Kidney (tissue), 14 donors: ENCODE results near the gene FBXO36. TPM values are rescaled to one million over a fixed set of nuclear protein-coding genes. Genes with fewer than 3 reads are reported as not detected.

Source experiments
- DNase-seq, 5 donors: peaks; one replicate each; pipeline ENCODE4 v3.0.0-alpha.2; 2013 to 2020
- FAIRE-seq: peaks from 2 replicates; lab custom pipeline; 2012; peaks lifted over from hg19 to GRCh38; lab: Jason Lieb, UNC
- H3K27ac ChIP-seq, 2 donors: one replicate each; pipeline ENCODE4 v1.7.0; 2013; ENCODE audit warnings: low read depth in 2 of 2, low read length in 2 of 2, inconsistent platforms in 1 of 2
- H3K27me3 ChIP-seq: one replicate; pipeline ENCODE4 v1.7.1; 2013; ENCODE audit warnings: low read length, inconsistent platforms; ENCODE audit not compliant: control insufficient read depth, insufficient read depth
- H3K36me3 ChIP-seq, 3 donors: one replicate each; pipeline versions ENCODE4 v1.7.0 to v1.7.1; 2013; ENCODE audit warnings: low read length in 3 of 3, control low read depth in 1 of 3, inconsistent platforms in 1 of 3; ENCODE audit not compliant: insufficient read depth in 3 of 3, control insufficient read depth in 2 of 3
- H3K4me1 ChIP-seq, 3 donors: one replicate each; pipeline versions ENCODE4 v1.7.0 to v1.7.1; 2013; ENCODE audit warnings: low read length in 3 of 3, inconsistent platforms in 1 of 3, low read depth in 1 of 3; ENCODE audit not compliant: control insufficient read depth in 2 of 3, insufficient read depth in 2 of 3
- H3K4me3 ChIP-seq, 3 donors: one replicate each; pipeline versions ENCODE4 v1.7.0 to v1.8.1; 2013; ENCODE audit warnings: low read length in 3 of 3, control low read depth in 1 of 3, inconsistent platforms in 1 of 3
- H3K9ac ChIP-seq, 3 donors: one replicate each; pipeline versions ENCODE4 v1.7.0 to v1.7.1; 2013; ENCODE audit warnings: low read length in 3 of 3, control low read depth in 1 of 3, inconsistent platforms in 1 of 3
- H3K9me3 ChIP-seq, 3 donors: one replicate each; pipeline versions ENCODE4 v1.7.0 to v1.7.1; 2013; ENCODE audit warnings: low read length in 3 of 3, control low read depth in 1 of 3, inconsistent platforms in 1 of 3; ENCODE audit not compliant: control insufficient read depth in 2 of 3, insufficient read depth in 1 of 3
- CTCF ChIP-seq: IDR thresholded peaks from 3 replicates; pipeline ENCODE4 v1.5.1; 2012; ENCODE audit warnings: mild to moderate bottlenecking, moderate library complexity, borderline replicate concordance; ENCODE audit not compliant: insufficient read depth; ENCODE audit errors: extremely low read depth
- intact Hi-C: fragments of 100-400 bp; cut with DNase I; formaldehyde crosslinking; loops from one replicate; pipeline ENCODE4 v1.11.1; 2022
- polyA plus RNA-seq: library from polyadenylated mRNA; stranded (reverse); fragments of 350-450 nt; fragmentation: Illumina TruSeq; extraction: RNeasy Lipid Tissue Mini Kit (QIAGEN cat#74804); gene quantifications from one replicate; pipeline ENCODE4 v1.2.3, GENCODE V29; 2014; ENCODE audit warnings: low read depth, low replicate concordance; ENCODE audit not compliant: insufficient read depth
- total RNA-seq: library from RNA; stranded (reverse); fragmentation: NEBNext Ultra II Directional; extraction: Animal tissue kit (Norgen Biotek cat#: 25700); gene quantifications from one replicate; pipeline ENCODE4 v1.2.1, GENCODE V29; 2021
- donor health status: control.
- donor health status: control.
- donor health status: control.
- donor health status: control.
- donor health status: control.
- donor health status: DM: yes; HTN: yes; CAD: no.
- donor health status: Normal renal cell carcinoma (clear cell type).

FBXO36 gene
- total and polyA plus RNA-seq, 2 donors from 2014 or later: 3.8 to 5.4 TPM

- H3K27ac ChIP-seq: no peak overlapping the region
- TF ChIP-seq CTCF: no peak
- H3K4me1 ChIP-seq: no peaks in the 10 kb centered on the region
- no peak for DNase-seq
- H3K4me3 ChIP-seq: no peak overlapping the region
- no peak overlapping the region for H3K9ac ChIP-seq
- no peak for FAIRE-seq
- H3K9me3 ChIP-seq: no peaks in the 10 kb centered on the region
- intact Hi-C loops: loop anchor here (10.0 kb wide), 1 partner anchor 135 kb away; no protein-coding TSS in a partner anchor
- H3K36me3 ChIP-seq: no peaks in the 10 kb centered on the region
- H3K27me3 ChIP-seq: no peaks in the 10 kb centered on the region
Measured at GRCh38 chr2:230019742-230020141, 97.4 kb downstream of the FBXO36 start.

GRCh38 chr2:230023313-230023712, 101.0 kb downstream of the FBXO36 start:
- Histone ChIP-seq H3K4me1 (no peaks in the 10 kb centered on the region), H3K27me3 (no peaks in the 10 kb centered on the region), H3K36me3 (no peaks in the 10 kb centered on the region), H3K4me3 (no peak overlapping the region), H3K9ac (no peak overlapping the region), H3K9me3 (no peaks in the 10 kb centered on the region), H3K27ac (no peak overlapping the region)
- DNase-seq (no peak), FAIRE-seq (no peak)
- intact Hi-C loops: no loop called here
- no peak for TF ChIP-seq CTCF

- Histone ChIP-seq H3K27me3 (no peaks in the 10 kb centered on the region), H3K4me1 (no peaks in the 10 kb centered on the region), H3K36me3 (peaks cover 0 to 3% (median 0%) of the 10 kb centered on the region in 3 donors), H3K9ac (no peak overlapping the region), H3K9me3 (no peaks in the 10 kb centered on the region), H3K27ac (no peak overlapping the region), H3K4me3 (no peak overlapping the region)
- TF ChIP-seq CTCF: no peak
- no peak for DNase-seq
- intact Hi-C loops: no loop called here
- FAIRE-seq: no peak
Measured at GRCh38 chr2:230042195-230042594, 119.9 kb downstream of the FBXO36 start.

GRCh38 chr2:230043025-230043424, 120.7 kb downstream of the FBXO36 start:
- no peak overlapping the region for H3K9ac ChIP-seq
- no peaks in the 10 kb centered on the region for H3K4me1 ChIP-seq
- intact Hi-C loops: no loop called here
- TF ChIP-seq CTCF: no peak
- H3K27ac ChIP-seq: no peak overlapping the region
- H3K27me3 ChIP-seq: no peaks in the 10 kb centered on the region
- DNase-seq: no peak
- H3K4me3 ChIP-seq: no peak overlapping the region
- peaks cover 0 to 3% (median 0%) of the 10 kb centered on the region in 3 donors for H3K36me3 ChIP-seq
- H3K9me3 ChIP-seq: no peaks in the 10 kb centered on the region
- no peak for FAIRE-seq
